ENCODE measurements around the gene AP3B2. TPM values are rescaled to one million over a fixed set of nuclear protein-coding genes. Genes with fewer than 3 reads are reported as not detected.

AP3B2 gene
- total RNA-seq, 1 experiment from 2014 or later = not detected

DNA sequence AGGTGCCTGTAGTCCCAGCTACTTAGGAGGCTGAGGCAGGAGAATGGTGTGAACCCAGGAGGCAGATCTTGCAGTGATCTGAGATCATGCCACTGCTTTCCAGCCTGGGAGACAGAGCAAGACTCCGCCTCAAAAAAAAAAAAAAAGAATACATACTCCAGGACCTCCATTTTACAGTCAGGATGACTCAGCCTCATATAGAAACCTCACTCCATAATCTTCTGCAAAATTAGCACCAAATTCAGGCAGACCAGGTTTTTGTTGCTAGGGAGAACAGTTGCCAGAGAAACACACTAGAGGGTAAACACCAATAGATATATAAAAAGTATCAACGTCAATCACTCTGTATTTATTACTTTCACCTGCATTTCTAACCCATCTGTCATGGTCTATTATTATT lies 28.3 kb upstream of the AP3B2 start:
- Histone ChIP-seq H4K20me1 (ENCODE audit: insufficient read depth) (no peaks in the 10 kb centered on the region), H3K36me3 (ENCODE audit: low read depth) (no peaks in the 10 kb centered on the region), H3K27ac (no peak overlapping the region), H3K4me1 (replicated peaks; ENCODE audit: insufficient read depth) (peaks cover 9% of the 10 kb centered on the region), H3K9me3 (ENCODE audit: insufficient read depth, low read depth) (no peaks in the 10 kb centered on the region), H3K4me2 (no peak overlapping the region), H3K9me2 (ENCODE audit: insufficient read depth) (no peaks in the 10 kb centered on the region), H3K79me2 (ENCODE audit: low read depth) (no peaks in the 10 kb centered on the region), H3K4me3 (no peak overlapping the region), H2AFZ (no peak overlapping the region), H3K27me3 (ENCODE audit: insufficient read depth, low read depth) (no peaks in the 10 kb centered on the region), H3F3A (ENCODE audit: insufficient read depth, low read depth) (no peaks in the 10 kb centered on the region; the same call in 1 of the 2 replicates)
- intact Hi-C loops (cut with micrococcal nuclease; ENCODE audit: unreplicated experiment) = no loop called here
- ChIA-PET POLR2A (ENCODE audit: unreplicated experiment) (no interaction called here), CTCF (no interaction called here)
- no TSS peak for BruUV-seq (replicated peaks)
- DNase-seq = peak in 1 of 2 experiments; percentile 54
- TF ChIP-seq EZH2 (IDR thresholded peaks at IDR 0.05; ENCODE audit: low read depth) = no peak
- TF ChIP-seq, protein P1, sequence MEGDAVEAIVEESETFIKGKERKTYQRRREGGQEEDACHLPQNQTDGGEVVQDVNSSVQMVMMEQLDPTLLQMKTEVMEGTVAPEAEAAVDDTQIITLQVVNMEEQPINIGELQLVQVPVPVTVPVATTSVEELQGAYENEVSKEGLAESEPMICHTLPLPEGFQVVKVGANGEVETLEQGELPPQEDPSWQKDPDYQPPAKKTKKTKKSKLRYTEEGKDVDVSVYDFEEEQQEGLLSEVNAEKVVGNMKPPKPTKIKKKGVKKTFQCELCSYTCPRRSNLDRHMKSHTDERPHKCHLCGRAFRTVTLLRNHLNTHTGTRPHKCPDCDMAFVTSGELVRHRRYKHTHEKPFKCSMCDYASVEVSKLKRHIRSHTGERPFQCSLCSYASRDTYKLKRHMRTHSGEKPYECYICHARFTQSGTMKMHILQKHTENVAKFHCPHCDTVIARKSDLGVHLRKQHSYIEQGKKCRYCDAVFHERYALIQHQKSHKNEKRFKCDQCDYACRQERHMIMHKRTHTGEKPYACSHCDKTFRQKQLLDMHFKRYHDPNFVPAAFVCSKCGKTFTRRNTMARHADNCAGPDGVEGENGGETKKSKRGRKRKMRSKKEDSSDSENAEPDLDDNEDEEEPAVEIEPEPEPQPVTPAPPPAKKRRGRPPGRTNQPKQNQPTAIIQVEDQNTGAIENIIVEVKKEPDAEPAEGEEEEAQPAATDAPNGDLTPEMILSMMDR (conservative IDR thresholded peaks at IDR 0.05) = no peak

DNA sequence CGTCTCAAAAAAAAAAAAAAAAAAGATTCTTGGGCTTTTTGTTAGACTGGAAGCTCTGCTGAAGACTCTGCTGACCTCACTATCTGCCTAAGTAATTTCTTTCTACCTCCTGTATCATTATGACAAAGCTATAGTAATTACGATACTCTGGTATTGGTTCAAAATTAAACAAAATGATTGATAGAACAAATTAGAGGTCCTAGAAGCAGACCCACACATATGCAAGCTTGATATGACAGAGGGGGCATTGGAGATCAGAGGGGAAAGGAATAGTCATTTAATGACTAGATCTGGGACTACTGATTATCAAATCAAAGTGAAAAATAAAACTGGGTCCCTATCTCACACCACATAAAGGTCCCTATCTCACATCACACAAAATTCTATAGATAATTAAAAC lies 21.9 kb upstream of the AP3B2 start:
- Histone ChIP-seq H3F3A (ENCODE audit: insufficient read depth, low read depth) (no peaks in the 10 kb centered on the region), H3K27ac (no peak overlapping the region), H4K20me1 (ENCODE audit: insufficient read depth) (no peaks in the 10 kb centered on the region), H3K36me3 (ENCODE audit: low read depth) (no peaks in the 10 kb centered on the region), H3K79me2 (ENCODE audit: low read depth) (no peaks in the 10 kb centered on the region), H3K4me1 (replicated peaks; ENCODE audit: insufficient read depth) (no peaks in the 10 kb centered on the region), H3K27me3 (ENCODE audit: insufficient read depth, low read depth) (no peaks in the 10 kb centered on the region), H2AFZ (no peak overlapping the region), H3K9me3 (ENCODE audit: insufficient read depth, low read depth) (no peaks in the 10 kb centered on the region), H3K4me3 (no peak overlapping the region), H3K9me2 (ENCODE audit: insufficient read depth) (no peaks in the 10 kb centered on the region), H3K4me2 (no peak overlapping the region)
- ChIA-PET POLR2A (ENCODE audit: unreplicated experiment) (interaction anchor here (0.6 kb wide), 1 partner anchor 574 kb away, joined by 13 read pairs; no protein-coding TSS in a partner anchor), CTCF (no interaction called here)
- BruUV-seq (replicated peaks) = no TSS peak
- DNase-seq = no peak
- intact Hi-C loops (cut with micrococcal nuclease; ENCODE audit: unreplicated experiment) = no loop called here
- TF ChIP-seq EZH2 (IDR thresholded peaks at IDR 0.05; ENCODE audit: low read depth) = no peak
- TF ChIP-seq, protein P1 (conservative IDR thresholded peaks at IDR 0.05) = no peak

DNA sequence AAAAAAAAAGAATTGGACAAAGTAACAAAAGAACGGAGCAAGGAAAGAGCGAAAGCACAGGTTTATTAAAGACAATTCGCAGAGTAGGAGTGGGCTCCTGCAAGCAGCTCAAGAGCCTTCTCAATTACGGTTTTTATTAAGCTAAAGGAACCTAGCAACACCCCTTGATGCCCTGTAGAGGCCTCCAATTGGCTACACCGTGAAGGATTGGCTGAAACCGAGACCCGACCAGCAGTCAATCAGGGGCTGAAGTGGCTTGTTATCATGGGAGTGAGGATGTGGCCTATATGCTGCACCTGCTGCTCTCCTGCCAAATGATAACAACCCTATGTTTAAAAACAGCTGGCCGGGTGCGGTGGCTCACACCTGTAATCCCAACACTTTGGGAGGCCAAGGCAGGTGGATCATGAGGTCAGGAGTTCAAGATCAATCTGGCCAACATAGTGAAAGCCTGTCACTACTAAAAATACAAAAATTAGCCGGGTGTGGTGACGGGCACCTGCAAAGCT lies 20.4 kb upstream of the AP3B2 start:
- Histone ChIP-seq H3K9me3 (ENCODE audit: insufficient read depth, low read depth) (no peaks in the 10 kb centered on the region), H3K4me2 (no peak overlapping the region), H3K27me3 (ENCODE audit: insufficient read depth, low read depth) (no peaks in the 10 kb centered on the region), H3K4me1 (replicated peaks; ENCODE audit: insufficient read depth) (no peaks in the 10 kb centered on the region), H3K79me2 (ENCODE audit: low read depth) (no peaks in the 10 kb centered on the region), H4K20me1 (ENCODE audit: insufficient read depth) (no peaks in the 10 kb centered on the region), H3K9me2 (ENCODE audit: insufficient read depth) (no peaks in the 10 kb centered on the region), H3K27ac (no peak overlapping the region), H3F3A (ENCODE audit: insufficient read depth, low read depth) (no peaks in the 10 kb centered on the region), H2AFZ (no peak overlapping the region), H3K4me3 (no peak overlapping the region), H3K36me3 (ENCODE audit: low read depth) (no peaks in the 10 kb centered on the region)
- intact Hi-C loops (cut with micrococcal nuclease; ENCODE audit: unreplicated experiment) = no loop called here
- ChIA-PET POLR2A (ENCODE audit: unreplicated experiment) (no interaction called here), CTCF (no interaction called here)
- no peak for TF ChIP-seq EZH2 (IDR thresholded peaks at IDR 0.05; ENCODE audit: low read depth)
- TF ChIP-seq, protein P1 (conservative IDR thresholded peaks at IDR 0.05) = no peak
- BruUV-seq (replicated peaks) = no TSS peak
- DNase-seq = no peak

Measured in PC-9 (cell line).